ENCODE results near the gene TXK. TPM values are rescaled to one million over a fixed set of nuclear protein-coding genes. Genes with fewer than 3 reads are reported as not detected.

The TXK gene
- total RNA-seq, 2 donors from 2014 or later = 52.4 to 53.2 TPM

GRCh38 chr4:48051078-48051477 is 83.0 kb downstream of the TXK start:
- no peaks in the 10 kb centered on the region for H3K9me3 ChIP-seq (ENCODE audit: control insufficient read depth, low read length, poor library complexity, severe bottlenecking)
- Mint-ChIP-seq H3K27ac (no peak overlapping the region), H3K27me3 (peaks cover 16% of the 10 kb centered on the region), H3K36me3 (ENCODE audit: low read depth) (no peaks in the 10 kb centered on the region), H3K4me3 (no peak overlapping the region), H3K4me1 (peaks cover 19% of the 10 kb centered on the region)
- ATAC-seq = no peak
- DNase-seq = no peak

GRCh38 chr4:48049483-48049882 is 84.6 kb downstream of the TXK start:
- Mint-ChIP-seq H3K36me3 (ENCODE audit: low read depth) (no peaks in the 10 kb centered on the region), H3K4me1 (peaks cover 26% of the 10 kb centered on the region), H3K4me3 (no peak overlapping the region), H3K27me3 (peaks cover 29% of the 10 kb centered on the region), H3K27ac (no peak overlapping the region)
- DNase-seq (no peak), ATAC-seq (no peak)
- H3K9me3 ChIP-seq (ENCODE audit: control insufficient read depth, low read length, poor library complexity, severe bottlenecking) = no peaks in the 10 kb centered on the region

GRCh38 chr4:48047896-48048295 is 86.2 kb downstream of the TXK start:
- Mint-ChIP-seq H3K27ac (peak overlapping the region; percentile 47), H3K27me3 (peaks cover 34% of the 10 kb centered on the region), H3K4me1 (peaks cover 35% of the 10 kb centered on the region), H3K36me3 (ENCODE audit: low read depth) (no peaks in the 10 kb centered on the region), H3K4me3 (peak overlapping the region; percentile 36)
- no peak for DNase-seq
- H3K9me3 ChIP-seq (ENCODE audit: control insufficient read depth, low read length, poor library complexity, severe bottlenecking) = no peaks in the 10 kb centered on the region
- ATAC-seq = peak; percentile 20

GRCh38 chr4:48047421-48047844 is 86.6 kb downstream of the TXK start:
- ATAC-seq (peak; percentile 87), DNase-seq (peak in 1 of 3 donors; percentile 4)
- H3K4me3 Mint-ChIP-seq = peak overlapping the region; percentile 90
- H3K4me1 Mint-ChIP-seq = peaks cover 40% of the 10 kb centered on the region
- H3K27ac Mint-ChIP-seq = peak overlapping the region; percentile 47
- H3K9me3 ChIP-seq (ENCODE audit: control insufficient read depth, low read length, poor library complexity, severe bottlenecking) = no peaks in the 10 kb centered on the region
- no peaks in the 10 kb centered on the region for H3K36me3 Mint-ChIP-seq (ENCODE audit: low read depth)
- peaks cover 38% of the 10 kb centered on the region for H3K27me3 Mint-ChIP-seq

GRCh38 chr4:48046059-48046458 is 88.0 kb downstream of the TXK start:
- no peaks in the 10 kb centered on the region for H3K9me3 ChIP-seq (ENCODE audit: control insufficient read depth, low read length, poor library complexity, severe bottlenecking)
- no peak for DNase-seq
- no peak overlapping the region for H3K27ac Mint-ChIP-seq
- peak overlapping the region; percentile 90 for H3K4me3 Mint-ChIP-seq
- H3K36me3 Mint-ChIP-seq (ENCODE audit: low read depth) = no peaks in the 10 kb centered on the region
- ATAC-seq = no peak
- peaks cover 47% of the 10 kb centered on the region for H3K27me3 Mint-ChIP-seq
- H3K4me1 Mint-ChIP-seq = peaks cover 40% of the 10 kb centered on the region

- DNase-seq (no peak), ATAC-seq (peak; percentile 14)
- H3K4me3 Mint-ChIP-seq = no peak overlapping the region
- no peaks in the 10 kb centered on the region for H3K36me3 Mint-ChIP-seq (ENCODE audit: low read depth)
- H3K27me3 Mint-ChIP-seq = peaks cover 47% of the 10 kb centered on the region
- H3K4me1 Mint-ChIP-seq = peaks cover 37% of the 10 kb centered on the region
- H3K27ac Mint-ChIP-seq = peak overlapping the region; percentile 9
- no peaks in the 10 kb centered on the region for H3K9me3 ChIP-seq (ENCODE audit: control insufficient read depth, low read length, poor library complexity, severe bottlenecking)
Measured at GRCh38 chr4:48044298-48044697, 89.8 kb downstream of the TXK start.

GRCh38 chr4:48043504-48043903 is 90.5 kb downstream of the TXK start:
- DNase-seq (no peak), ATAC-seq (no peak)
- H3K27me3 Mint-ChIP-seq = peaks cover 47% of the 10 kb centered on the region
- no peaks in the 10 kb centered on the region for H3K9me3 ChIP-seq (ENCODE audit: control insufficient read depth, low read length, poor library complexity, severe bottlenecking)
- peaks cover 36% of the 10 kb centered on the region for H3K4me1 Mint-ChIP-seq
- no peak overlapping the region for H3K4me3 Mint-ChIP-seq
- no peaks in the 10 kb centered on the region for H3K36me3 Mint-ChIP-seq (ENCODE audit: low read depth)
- H3K27ac Mint-ChIP-seq = peak overlapping the region; percentile 9

GRCh38 chr4:48042979-48043461 is 91.0 kb downstream of the TXK start:
- Mint-ChIP-seq H3K27ac (peak overlapping the region; percentile 9), H3K36me3 (ENCODE audit: low read depth) (no peaks in the 10 kb centered on the region), H3K4me3 (no peak overlapping the region), H3K27me3 (peaks cover 47% of the 10 kb centered on the region), H3K4me1 (peaks cover 33% of the 10 kb centered on the region)
- no peak for ATAC-seq
- no peaks in the 10 kb centered on the region for H3K9me3 ChIP-seq (ENCODE audit: control insufficient read depth, low read length, poor library complexity, severe bottlenecking)
- no peak for DNase-seq

- no peak for ATAC-seq
- no peak overlapping the region for H3K27ac Mint-ChIP-seq
- no peaks in the 10 kb centered on the region for H3K9me3 ChIP-seq (ENCODE audit: control insufficient read depth, low read length, poor library complexity, severe bottlenecking)
- peaks cover 35% of the 10 kb centered on the region for H3K27me3 Mint-ChIP-seq
- H3K4me1 Mint-ChIP-seq = peaks cover 23% of the 10 kb centered on the region
- no peak for DNase-seq
- H3K36me3 Mint-ChIP-seq (ENCODE audit: low read depth) = no peaks in the 10 kb centered on the region
- peak overlapping the region; percentile 45 for H3K4me3 Mint-ChIP-seq
Measured at GRCh38 chr4:48041535-48042137, 92.4 kb downstream of the TXK start.

GRCh38 chr4:48039561-48039960 is 94.5 kb downstream of the TXK start:
- H3K27ac Mint-ChIP-seq = no peak overlapping the region
- peaks cover 19% of the 10 kb centered on the region for H3K4me1 Mint-ChIP-seq
- no peaks in the 10 kb centered on the region for H3K9me3 ChIP-seq (ENCODE audit: control insufficient read depth, low read length, poor library complexity, severe bottlenecking)
- peaks cover 19% of the 10 kb centered on the region for H3K27me3 Mint-ChIP-seq
- H3K36me3 Mint-ChIP-seq (ENCODE audit: low read depth) = no peaks in the 10 kb centered on the region
- DNase-seq (no peak), ATAC-seq (no peak)
- no peak overlapping the region for H3K4me3 Mint-ChIP-seq

- ATAC-seq (no peak), DNase-seq (no peak)
- Mint-ChIP-seq H3K27ac (no peak overlapping the region), H3K4me3 (no peak overlapping the region), H3K27me3 (peaks cover 19% of the 10 kb centered on the region), H3K4me1 (peaks cover 19% of the 10 kb centered on the region), H3K36me3 (ENCODE audit: low read depth) (no peaks in the 10 kb centered on the region)
- no peaks in the 10 kb centered on the region for H3K9me3 ChIP-seq (ENCODE audit: control insufficient read depth, low read length, poor library complexity, severe bottlenecking)
Measured at GRCh38 chr4:48038666-48039065, 95.4 kb downstream of the TXK start.

- H3K36me3 Mint-ChIP-seq (ENCODE audit: low read depth) = no peaks in the 10 kb centered on the region
- ATAC-seq = no peak
- H3K9me3 ChIP-seq (ENCODE audit: control insufficient read depth, low read length, poor library complexity, severe bottlenecking) = no peaks in the 10 kb centered on the region
- peaks cover 8% of the 10 kb centered on the region for H3K4me1 Mint-ChIP-seq
- peaks cover 8% of the 10 kb centered on the region for H3K27me3 Mint-ChIP-seq
- DNase-seq = no peak
- no peak overlapping the region for H3K27ac Mint-ChIP-seq
- no peak overlapping the region for H3K4me3 Mint-ChIP-seq
Measured at GRCh38 chr4:48037117-48037462, 97.0 kb downstream of the TXK start.

GRCh38 chr4:48035952-48036351 is 98.1 kb downstream of the TXK start:
- Mint-ChIP-seq H3K27ac (no peak overlapping the region), H3K36me3 (ENCODE audit: low read depth) (no peaks in the 10 kb centered on the region), H3K4me3 (no peak overlapping the region), H3K4me1 (peaks cover 8% of the 10 kb centered on the region), H3K27me3 (no peaks in the 10 kb centered on the region)
- ATAC-seq = no peak
- H3K9me3 ChIP-seq (ENCODE audit: control insufficient read depth, low read length, poor library complexity, severe bottlenecking) = no peaks in the 10 kb centered on the region
- DNase-seq = no peak

GRCh38 chr4:48033825-48034413 is 100.1 kb downstream of the TXK start:
- DNase-seq = peak in 2 of 3 donors; percentile 18 to 47
- peaks cover 8% of the 10 kb centered on the region for H3K4me1 Mint-ChIP-seq
- H3K4me3 Mint-ChIP-seq = no peak overlapping the region
- H3K27ac Mint-ChIP-seq = no peak overlapping the region
- no peaks in the 10 kb centered on the region for H3K9me3 ChIP-seq (ENCODE audit: control insufficient read depth, low read length, poor library complexity, severe bottlenecking)
- H3K27me3 Mint-ChIP-seq = no peaks in the 10 kb centered on the region
- ATAC-seq = peak; percentile 94
- no peaks in the 10 kb centered on the region for H3K36me3 Mint-ChIP-seq (ENCODE audit: low read depth)
